Right kidney (tissue), 9 donors: Measurements from ENCODE around the gene SHANK3.
"Not testable (repeated sequence)": the region's sequence is repeated elsewhere in the genome, so short reads cannot be mapped to it uniquely, and the experiment has no call there.

ENCODE experiments used
- DNase-seq: peaks from one replicate; pipeline ENCODE4 v3.0.0-alpha.2; 2016
- long read RNA-seq, 8 donors: transcript quantifications; one replicate each; lab custom pipeline, GENCODE V29; 2026

The SHANK3 gene
- long read RNA-seq, donor 1: 0 reads
- long read RNA-seq, donor 2: 0 reads
- long read RNA-seq, donor 3: 0 reads
- long read RNA-seq, donor 4: 0 reads
- long read RNA-seq, donor 5, partial matches to known transcripts: 16 of 16 reads
- long read RNA-seq, donor 5, other reads (novel, unspliced or antisense): 0 of 16 reads
- long read RNA-seq, donor 6: 0 reads
- long read RNA-seq, donor 7, partial matches to known transcripts: 8 of 8 reads
- long read RNA-seq, donor 7, other reads (novel, unspliced or antisense): 0 of 8 reads
- long read RNA-seq, donor 8: 0 reads

GRCh38 chr22:50672471-50673230 lies at the start of gene SHANK3:
SHANK3 (plus strand) TSS chr22:50672823.
- peak; percentile 15 for DNase-seq

GRCh38 chr22:50624347-50625130 lies 48.1 kb upstream of the SHANK3 start:
- DNase-seq: no peak

- no peak for DNase-seq
Measured at GRCh38 chr22:50625131-50625567, 47.5 kb upstream of the SHANK3 start.

GRCh38 chr22:50625568-50626313 lies 46.9 kb upstream of the SHANK3 start:
- DNase-seq: no peak

GRCh38 chr22:50626314-50626849 lies 46.2 kb upstream of the SHANK3 start:
- no peak for DNase-seq

- no peak for DNase-seq
Measured at GRCh38 chr22:50626850-50627641, 45.6 kb upstream of the SHANK3 start.

GRCh38 chr22:50627642-50628542 lies 44.7 kb upstream of the SHANK3 start, which contains the start of gene ARSA:
ARSA (minus strand) TSS chr22:50628152; CDS start chr22:50627779, 373 bp downstream.
- DNase-seq: peak; percentile 86

GRCh38 chr22:50628543-50629134 lies 44.0 kb upstream of the SHANK3 start:
- DNase-seq: no peak

- no peak for DNase-seq
Measured at GRCh38 chr22:50630376-50630775, 42.2 kb upstream of the SHANK3 start.

GRCh38 chr22:50633086-50633485 lies 39.5 kb upstream of the SHANK3 start:
- DNase-seq: no peak

GRCh38 chr22:50633771-50634170 lies 38.9 kb upstream of the SHANK3 start:
- DNase-seq: no peak

- no peak for DNase-seq
Measured at GRCh38 chr22:50635591-50635990, 37.0 kb upstream of the SHANK3 start.

GRCh38 chr22:50640296-50640695 lies 32.3 kb upstream of the SHANK3 start:
- DNase-seq: not testable (repeated sequence)

- no peak for DNase-seq
Measured at GRCh38 chr22:50640857-50641647, 31.6 kb upstream of the SHANK3 start.

- peak; percentile 62 for DNase-seq
Measured at GRCh38 chr22:50641696-50642607, 30.7 kb upstream of the SHANK3 start.

- DNase-seq: not testable (repeated sequence)
Measured at GRCh38 chr22:50643021-50643820, 29.4 kb upstream of the SHANK3 start.

GRCh38 chr22:50643821-50644101 lies 28.9 kb upstream of the SHANK3 start:
- DNase-seq: not testable (repeated sequence)
